Stimulated activated CD8-positive, alpha-beta memory T cell treated with anti-CD3 and anti-CD28 coated beads, Interleukin-15, amount 100 ng/mL, for 48 hours (primary cell): Measurements from ENCODE around the gene VSTM5.
"Not testable (repeated sequence)": the region's sequence is repeated elsewhere in the genome, so short reads cannot be mapped to it uniquely, and the experiment has no call there.

Experiments
- DNase-seq, 2 donors: peaks; one replicate each; pipeline ENCODE4 v3.0.0-alpha.2; 2020; ENCODE audit warnings: low read depth in 2 of 2

The VSTM5 gene

DNA sequence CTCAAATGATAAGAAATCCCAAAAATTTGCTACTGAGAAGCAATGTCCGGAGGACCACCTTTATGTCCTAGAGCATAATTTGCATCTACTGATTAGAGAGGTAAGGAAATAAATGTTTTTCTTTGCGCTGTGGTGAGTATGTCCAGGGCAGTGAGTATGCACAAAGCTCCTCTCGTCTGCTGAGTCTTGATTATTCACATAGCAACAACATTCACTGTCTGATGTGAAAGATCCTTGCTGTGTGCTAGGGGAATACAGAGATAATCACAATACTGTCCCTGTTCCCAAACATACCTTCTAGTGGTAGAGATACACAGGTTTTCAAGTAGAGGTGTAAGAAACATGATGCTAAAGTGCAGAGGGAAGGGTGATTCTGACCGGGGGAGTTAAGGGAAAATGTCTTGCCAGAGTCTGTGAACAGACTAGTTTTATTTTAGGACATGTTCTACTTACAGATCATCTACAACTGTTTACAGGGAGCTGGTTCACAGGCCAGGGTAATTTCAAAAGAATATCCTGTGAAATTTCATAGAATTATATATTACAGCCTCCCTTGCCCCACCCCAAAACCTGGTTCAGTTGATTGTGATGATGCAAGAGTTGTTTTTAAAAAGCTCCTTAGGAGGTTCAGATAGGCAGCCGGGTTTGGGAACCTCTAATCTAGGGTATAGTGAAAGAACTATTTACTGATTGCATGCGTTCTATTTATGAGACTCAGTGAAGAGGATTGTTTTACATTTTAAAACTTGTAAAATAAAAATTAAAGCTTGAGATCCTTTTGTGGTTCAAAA is 53.8 kb downstream of the VSTM5 start:
- no peak for DNase-seq

DNA sequence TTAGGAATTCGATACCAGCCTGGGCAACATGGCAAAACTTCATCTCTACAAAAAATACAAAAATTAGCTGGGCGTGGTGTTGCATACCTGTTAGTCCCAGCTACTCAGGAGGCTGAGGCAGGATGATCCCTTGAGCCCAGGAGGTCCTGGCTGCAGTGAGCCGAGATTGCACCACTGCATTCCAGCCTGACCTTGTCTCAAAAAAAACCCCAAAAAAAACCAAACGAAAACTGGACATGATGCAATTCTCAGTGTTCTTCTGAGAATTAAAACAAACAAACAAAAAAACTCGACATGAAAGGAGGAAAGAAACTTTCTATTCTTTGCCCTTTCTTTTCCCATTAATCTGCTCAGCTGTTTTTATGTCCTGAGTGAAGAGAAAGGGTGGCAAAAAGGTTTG is 58.9 kb downstream of the VSTM5 start:
- DNase-seq = no peak

DNA sequence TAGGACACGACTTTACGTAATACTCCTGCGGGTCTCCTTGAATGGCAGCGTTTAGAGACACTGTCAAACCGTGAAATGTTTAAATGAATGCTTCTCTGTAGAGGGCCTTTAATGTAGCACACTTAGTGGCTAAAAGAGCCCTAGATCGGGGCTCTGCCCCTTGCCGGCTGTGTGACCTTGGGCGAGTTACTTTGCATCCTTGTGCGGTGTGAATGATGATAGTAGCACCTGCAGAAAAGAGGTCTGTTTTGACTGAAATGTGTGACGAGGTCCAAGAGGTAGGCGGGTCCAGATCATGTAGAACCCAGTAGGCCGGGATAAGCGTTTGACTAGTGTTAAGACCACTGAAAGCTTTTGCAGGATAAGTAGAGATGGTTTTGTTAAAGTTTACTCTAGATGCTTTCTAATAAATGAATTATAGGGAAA is 65.5 kb downstream of the VSTM5 start:
- peak in 1 of 2 donors; percentile 11 for DNase-seq

DNA sequence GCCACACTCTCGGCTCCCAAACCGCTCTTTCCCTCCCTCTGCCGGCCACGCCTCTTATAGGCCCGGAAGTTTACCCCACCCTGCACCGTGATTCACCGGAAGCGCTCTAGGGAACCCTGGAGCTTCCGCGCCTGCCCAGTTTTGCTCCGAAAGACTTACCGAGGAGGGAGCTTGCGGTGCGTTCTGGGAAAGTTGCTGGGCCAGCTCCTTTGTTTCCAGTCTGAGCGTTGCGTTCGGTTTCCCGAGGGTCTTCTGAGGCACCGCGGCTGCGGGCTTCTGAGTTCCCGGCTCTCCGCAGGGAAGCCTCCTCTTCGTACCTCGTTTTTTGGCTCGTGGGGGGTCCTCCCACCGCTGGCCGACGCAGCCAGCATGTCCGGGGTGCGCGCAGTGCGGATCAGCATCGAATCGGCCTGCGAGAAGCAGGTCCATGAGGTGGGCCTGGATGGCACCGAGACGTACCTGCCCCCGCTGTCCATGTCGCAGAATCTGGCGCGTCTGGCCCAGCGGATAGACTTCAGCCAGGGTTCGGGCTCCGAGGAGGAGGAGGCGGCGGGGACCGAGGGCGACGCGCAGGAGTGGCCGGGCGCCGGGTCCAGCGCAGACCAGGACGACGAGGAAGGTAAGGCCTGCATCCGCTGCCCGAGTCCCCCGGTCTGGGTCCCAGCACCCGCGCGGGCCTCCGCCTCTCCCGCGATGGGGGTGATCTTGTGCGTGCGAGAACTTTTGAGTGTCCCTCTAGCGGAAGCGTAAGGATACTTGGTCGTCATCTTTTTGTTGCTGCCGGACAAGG is 66.1 kb downstream of the VSTM5 start, which contains the start of gene MED17:
TSS of gene MED17 (plus strand) at position 138 of the 790 bp plus-strand sequence. CDS start at position 370, 232 bp downstream.
- peak; percentile 84 to 85 for DNase-seq

DNA sequence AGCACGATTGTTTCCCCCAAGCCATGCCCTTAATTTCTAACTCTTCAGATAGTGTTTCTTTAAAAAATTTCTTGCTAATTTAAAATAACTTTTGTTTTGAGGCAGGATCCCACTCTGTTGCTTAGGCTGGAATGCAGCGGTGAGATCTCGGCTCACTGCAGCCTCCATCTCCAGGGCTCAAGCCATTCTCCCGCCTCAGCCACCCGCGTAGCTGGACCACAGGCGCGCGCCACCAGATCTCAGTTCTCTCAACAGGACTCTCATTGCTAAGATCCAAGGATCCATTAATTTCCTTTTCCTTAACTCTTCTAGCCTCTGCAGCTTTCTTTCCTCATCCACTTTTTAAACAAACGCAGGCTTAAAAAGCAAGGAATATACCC is 66.7 kb downstream of the VSTM5 start:
- peak in 1 of 2 donors; percentile 19 for DNase-seq

DNA sequence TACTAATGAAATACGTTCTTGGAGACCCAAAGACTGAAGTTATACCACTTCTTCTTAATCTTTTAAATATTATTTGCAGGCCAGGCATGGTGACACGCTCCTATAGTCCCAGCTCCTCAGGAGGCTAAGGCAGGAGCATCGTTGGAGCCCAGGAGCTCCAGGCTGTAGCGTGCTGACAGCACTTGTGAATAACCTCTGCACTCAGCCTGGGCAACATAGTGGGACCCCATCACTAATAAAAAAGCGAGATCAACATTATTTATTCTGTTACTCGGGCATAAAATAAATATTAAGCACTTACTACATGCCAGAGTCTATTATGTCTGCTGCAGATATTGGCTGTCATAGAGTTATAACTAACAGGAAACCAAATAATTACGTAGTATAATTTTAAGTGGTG is 67.1 kb downstream of the VSTM5 start:
- no peak for DNase-seq

DNA sequence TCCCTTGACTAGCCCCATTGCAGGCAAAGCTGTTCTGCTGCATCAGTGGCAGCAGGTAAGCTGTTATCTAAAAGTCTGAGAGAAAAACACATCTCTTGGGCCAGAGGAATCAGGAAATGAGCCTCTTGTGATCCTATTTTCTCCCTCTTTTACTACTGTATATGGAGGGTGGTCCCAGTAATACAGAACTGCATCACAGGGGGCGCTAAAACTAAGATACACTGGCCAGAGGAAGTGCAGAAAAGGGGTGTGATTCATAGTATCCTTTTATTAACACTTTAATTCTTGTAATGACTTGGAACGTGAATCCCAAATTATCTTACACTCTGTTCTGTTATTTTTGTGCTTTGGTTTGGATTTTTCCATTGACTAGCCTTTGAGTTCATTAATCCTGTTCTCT is 75.1 kb downstream of the VSTM5 start:
- no peak for DNase-seq

DNA sequence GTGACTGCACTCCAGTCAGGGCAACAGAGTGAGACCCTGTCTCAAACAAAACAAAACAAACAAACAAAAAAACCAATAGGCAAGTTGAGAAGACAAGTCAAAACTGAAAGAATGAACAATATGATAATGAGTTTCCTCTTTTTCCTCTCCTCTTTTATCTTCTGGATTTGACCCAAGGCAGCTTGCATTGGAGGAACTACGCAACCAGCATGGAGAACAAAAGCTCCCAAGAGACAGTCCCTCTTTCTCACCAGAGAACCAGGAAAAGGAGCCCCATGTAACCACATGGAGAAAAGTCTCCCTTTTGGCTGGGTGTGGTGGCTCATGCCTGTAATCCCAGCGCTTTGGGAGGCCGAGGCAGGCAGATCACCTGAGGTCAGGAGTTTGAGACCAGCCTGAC is 75.9 kb downstream of the VSTM5 start:
- not testable (repeated sequence) for DNase-seq

DNA sequence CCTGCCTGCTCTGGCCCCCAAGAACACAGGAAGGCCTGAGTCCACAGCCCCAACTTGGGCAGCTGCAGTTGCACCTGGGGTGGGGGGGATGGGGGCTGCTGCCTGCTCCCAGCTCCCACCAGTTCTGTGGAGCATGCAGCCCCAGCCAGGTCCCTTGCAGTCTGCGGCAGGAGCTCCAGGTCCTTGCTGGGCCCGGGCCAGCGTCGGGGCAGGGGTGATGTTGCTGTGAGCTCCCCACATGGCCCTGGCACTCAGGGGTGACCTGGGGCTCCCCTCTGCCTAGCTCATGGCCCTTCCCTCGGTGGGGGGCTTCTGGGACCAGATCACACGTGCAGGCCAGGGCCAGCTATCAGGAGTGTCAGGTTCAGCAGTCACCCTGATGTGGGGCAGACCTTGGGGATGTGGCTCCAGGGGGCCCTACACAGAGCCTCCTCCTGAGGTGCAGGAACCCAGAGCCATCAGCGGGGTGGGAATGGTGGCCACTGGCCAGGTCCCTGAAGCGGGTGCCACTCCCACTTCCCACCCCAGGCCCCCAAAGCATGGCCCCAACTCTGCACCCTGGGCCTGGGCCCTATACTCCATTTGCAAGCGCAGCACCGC is 76.7 kb downstream of the VSTM5 start:
- no peak for DNase-seq

DNA sequence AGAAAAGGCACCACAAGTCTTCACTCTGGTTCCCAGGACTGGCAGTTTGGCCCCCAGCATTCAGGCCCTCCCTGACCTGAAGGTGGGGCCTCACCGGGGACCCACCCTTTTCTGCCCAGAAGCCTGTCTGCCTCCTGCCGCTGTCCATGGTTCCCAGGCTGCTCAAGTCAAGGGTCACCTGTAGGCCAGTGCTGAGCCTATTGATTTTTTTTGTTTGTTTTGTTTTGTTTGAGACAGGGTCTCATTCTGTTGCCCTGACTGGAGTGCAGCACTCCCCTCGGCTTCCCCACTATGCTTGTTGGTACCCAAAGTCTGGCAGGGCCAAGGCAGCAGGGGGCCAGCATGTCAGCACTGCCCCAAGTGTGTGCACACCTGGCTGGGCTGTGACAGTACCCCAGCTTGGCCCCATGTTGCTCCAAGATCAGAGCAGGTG is 77.4 kb downstream of the VSTM5 start:
- no peak for DNase-seq

DNA sequence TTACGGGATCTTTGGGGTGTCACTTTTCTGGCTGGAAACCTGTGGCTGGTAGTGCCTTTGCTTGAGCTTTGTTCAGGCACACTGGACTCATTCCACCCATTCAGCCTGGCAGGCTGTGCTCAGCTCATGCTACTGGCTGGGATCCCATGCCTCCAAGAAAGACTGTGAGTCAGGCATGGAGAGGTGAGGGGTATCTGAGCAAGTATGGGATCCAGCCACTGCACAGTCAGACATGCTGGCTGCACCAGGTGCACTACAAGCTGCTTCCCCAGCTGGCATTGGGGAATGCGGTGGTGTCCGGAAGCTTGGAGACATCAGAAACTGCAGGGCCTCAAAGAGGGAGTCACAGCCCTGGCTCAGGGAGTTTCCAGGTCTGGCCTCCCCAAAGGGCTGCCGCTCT is 78.3 kb downstream of the VSTM5 start:
- no peak for DNase-seq

DNA sequence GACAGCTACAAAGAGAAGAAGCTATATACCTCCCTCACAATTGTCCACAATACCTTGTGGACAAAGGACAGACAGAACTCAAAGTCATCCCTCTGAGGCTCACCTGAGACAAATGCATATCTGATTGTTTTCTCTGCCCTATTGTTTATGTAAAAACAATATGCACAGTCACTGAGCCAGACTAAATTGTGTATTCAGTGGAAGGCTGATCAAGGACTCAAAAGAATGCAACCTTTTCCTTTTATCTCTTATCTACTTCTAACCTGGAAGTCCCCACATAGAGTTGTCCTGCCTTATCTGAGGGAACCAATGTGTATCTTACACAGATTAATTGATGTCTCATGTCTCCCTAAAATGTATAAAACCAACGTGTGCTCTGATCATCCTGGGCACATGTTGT is 80.3 kb downstream of the VSTM5 start:
- DNase-seq = no peak
